ENCODE results near the gene ID3. TPM values are rescaled to one million over a fixed set of nuclear protein-coding genes. Genes with fewer than 3 reads are reported as not detected.

The ID3 gene
- total and polyA plus RNA-seq, 9 of the 15 experiments (the other 6 are each of a cell fraction or from before 2014, with no cell fraction given), result 6.8 to 59.8 (median 23.5) TPM

DNA sequence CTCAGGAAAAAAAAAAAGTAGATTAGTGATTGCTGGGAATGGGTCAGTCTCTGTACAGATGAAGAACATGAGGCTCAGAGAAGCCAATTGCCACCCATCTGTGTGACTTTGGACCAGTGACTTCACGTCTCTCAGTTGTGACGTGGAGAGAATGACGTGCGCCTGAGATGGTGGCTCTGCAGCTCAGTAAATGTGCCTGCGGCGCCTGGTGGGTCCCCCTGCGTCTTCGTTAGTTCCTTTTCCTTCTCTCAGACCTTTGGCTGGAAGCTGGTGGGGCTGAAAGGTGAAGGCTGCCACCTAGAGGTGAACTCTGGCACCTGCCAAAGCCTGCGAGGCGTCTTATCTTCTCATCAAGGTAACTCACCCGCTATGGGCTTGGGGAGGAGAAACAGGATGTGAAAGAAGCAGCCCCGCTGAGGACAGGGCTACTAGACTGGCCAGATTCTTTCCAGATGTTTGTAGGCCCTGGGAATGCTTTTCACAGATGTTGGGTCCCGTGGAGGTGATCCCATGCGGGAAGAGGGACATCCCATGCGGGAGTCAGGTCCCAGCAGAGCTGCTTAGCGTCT, 19.5 kb downstream of the ID3 start (continued):
- TF ChIP-seq, protein P1, sequence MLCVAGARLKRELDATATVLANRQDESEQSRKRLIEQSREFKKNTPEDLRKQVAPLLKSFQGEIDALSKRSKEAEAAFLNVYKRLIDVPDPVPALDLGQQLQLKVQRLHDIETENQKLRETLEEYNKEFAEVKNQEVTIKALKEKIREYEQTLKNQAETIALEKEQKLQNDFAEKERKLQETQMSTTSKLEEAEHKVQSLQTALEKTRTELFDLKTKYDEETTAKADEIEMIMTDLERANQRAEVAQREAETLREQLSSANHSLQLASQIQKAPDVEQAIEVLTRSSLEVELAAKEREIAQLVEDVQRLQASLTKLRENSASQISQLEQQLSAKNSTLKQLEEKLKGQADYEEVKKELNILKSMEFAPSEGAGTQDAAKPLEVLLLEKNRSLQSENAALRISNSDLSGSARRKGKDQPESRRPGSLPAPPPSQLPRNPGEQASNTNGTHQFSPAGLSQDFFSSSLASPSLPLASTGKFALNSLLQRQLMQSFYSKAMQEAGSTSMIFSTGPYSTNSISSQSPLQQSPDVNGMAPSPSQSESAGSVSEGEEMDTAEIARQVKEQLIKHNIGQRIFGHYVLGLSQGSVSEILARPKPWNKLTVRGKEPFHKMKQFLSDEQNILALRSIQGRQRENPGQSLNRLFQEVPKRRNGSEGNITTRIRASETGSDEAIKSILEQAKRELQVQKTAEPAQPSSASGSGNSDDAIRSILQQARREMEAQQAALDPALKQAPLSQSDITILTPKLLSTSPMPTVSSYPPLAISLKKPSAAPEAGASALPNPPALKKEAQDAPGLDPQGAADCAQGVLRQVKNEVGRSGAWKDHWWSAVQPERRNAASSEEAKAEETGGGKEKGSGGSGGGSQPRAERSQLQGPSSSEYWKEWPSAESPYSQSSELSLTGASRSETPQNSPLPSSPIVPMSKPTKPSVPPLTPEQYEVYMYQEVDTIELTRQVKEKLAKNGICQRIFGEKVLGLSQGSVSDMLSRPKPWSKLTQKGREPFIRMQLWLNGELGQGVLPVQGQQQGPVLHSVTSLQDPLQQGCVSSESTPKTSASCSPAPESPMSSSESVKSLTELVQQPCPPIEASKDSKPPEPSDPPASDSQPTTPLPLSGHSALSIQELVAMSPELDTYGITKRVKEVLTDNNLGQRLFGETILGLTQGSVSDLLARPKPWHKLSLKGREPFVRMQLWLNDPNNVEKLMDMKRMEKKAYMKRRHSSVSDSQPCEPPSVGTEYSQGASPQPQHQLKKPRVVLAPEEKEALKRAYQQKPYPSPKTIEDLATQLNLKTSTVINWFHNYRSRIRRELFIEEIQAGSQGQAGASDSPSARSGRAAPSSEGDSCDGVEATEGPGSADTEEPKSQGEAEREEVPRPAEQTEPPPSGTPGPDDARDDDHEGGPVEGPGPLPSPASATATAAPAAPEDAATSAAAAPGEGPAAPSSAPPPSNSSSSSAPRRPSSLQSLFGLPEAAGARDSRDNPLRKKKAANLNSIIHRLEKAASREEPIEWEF (CRISPR knock-in tag; IDR thresholded peaks at IDR 0.05), result no peak
- TF ChIP-seq, protein P2, sequence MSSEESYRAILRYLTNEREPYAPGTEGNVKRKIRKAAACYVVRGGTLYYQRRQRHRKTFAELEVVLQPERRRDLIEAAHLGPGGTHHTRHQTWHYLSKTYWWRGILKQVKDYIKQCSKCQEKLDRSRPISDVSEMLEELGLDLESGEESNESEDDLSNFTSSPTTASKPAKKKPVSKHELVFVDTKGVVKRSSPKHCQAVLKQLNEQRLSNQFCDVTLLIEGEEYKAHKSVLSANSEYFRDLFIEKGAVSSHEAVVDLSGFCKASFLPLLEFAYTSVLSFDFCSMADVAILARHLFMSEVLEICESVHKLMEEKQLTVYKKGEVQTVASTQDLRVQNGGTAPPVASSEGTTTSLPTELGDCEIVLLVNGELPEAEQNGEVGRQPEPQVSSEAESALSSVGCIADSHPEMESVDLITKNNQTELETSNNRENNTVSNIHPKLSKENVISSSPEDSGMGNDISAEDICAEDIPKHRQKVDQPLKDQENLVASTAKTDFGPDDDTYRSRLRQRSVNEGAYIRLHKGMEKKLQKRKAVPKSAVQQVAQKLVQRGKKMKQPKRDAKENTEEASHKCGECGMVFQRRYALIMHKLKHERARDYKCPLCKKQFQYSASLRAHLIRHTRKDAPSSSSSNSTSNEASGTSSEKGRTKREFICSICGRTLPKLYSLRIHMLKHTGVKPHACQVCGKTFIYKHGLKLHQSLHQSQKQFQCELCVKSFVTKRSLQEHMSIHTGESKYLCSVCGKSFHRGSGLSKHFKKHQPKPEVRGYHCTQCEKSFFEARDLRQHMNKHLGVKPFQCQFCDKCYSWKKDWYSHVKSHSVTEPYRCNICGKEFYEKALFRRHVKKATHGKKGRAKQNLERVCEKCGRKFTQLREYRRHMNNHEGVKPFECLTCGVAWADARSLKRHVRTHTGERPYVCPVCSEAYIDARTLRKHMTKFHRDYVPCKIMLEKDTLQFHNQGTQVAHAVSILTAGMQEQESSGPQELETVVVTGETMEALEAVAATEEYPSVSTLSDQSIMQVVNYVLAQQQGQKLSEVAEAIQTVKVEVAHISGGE (CRISPR knock-in tag; IDR thresholded peaks at IDR 0.05), result peak in 1 of 3 experiments; percentile 47; a peak in 1 of 6 replicates
- TF ChIP-seq, protein P3, sequence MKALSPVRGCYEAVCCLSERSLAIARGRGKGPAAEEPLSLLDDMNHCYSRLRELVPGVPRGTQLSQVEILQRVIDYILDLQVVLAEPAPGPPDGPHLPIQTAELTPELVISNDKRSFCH (CRISPR knock-in tag; IDR thresholded peaks at IDR 0.05), result no peak
- TF ChIP-seq, protein P3 (tag; IDR thresholded peaks at IDR 0.05), result peak; percentile 73
- TF ChIP-seq ATF7 (IDR thresholded peaks at IDR 0.05), result peak; percentile 96
- TF ChIP-seq PRMT5 (CRISPR knock-in tag; IDR thresholded peaks at IDR 0.05), result no peak
- peak; percentile 44; the same call in 1 of the 2 replicates for TF ChIP-seq MBD2 (IDR thresholded peaks at IDR 0.05; ENCODE audit: borderline replicate concordance, low read depth)
- peak; percentile 58; the same call in 1 of the 2 replicates for TF ChIP-seq FOXM1 (IDR thresholded peaks at IDR 0.05; ENCODE audit: low read depth)
- no peak for TF ChIP-seq FOXM1 (CRISPR knock-in tag; IDR thresholded peaks at IDR 0.05; ENCODE audit: low read depth)
- no peak for TF ChIP-seq PTTG1 (tag; IDR thresholded peaks at IDR 0.05; ENCODE audit: low read depth)
- TF ChIP-seq, protein P4, sequence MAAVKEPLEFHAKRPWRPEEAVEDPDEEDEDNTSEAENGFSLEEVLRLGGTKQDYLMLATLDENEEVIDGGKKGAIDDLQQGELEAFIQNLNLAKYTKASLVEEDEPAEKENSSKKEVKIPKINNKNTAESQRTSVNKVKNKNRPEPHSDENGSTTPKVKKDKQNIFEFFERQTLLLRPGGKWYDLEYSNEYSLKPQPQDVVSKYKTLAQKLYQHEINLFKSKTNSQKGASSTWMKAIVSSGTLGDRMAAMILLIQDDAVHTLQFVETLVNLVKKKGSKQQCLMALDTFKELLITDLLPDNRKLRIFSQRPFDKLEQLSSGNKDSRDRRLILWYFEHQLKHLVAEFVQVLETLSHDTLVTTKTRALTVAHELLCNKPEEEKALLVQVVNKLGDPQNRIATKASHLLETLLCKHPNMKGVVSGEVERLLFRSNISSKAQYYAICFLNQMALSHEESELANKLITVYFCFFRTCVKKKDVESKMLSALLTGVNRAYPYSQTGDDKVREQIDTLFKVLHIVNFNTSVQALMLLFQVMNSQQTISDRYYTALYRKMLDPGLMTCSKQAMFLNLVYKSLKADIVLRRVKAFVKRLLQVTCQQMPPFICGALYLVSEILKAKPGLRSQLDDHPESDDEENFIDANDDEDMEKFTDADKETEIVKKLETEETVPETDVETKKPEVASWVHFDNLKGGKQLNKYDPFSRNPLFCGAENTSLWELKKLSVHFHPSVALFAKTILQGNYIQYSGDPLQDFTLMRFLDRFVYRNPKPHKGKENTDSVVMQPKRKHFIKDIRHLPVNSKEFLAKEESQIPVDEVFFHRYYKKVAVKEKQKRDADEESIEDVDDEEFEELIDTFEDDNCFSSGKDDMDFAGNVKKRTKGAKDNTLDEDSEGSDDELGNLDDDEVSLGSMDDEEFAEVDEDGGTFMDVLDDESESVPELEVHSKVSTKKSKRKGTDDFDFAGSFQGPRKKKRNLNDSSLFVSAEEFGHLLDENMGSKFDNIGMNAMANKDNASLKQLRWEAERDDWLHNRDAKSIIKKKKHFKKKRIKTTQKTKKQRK (IDR thresholded peaks at IDR 0.05; ENCODE audit: borderline replicate concordance, low read depth, low read length), result no peak
- TF ChIP-seq ESRRA (IDR thresholded peaks at IDR 0.05; ENCODE audit: borderline replicate concordance, low read depth), result peak; percentile 80
- TF ChIP-seq RBBP5 (IDR thresholded peaks at IDR 0.05; ENCODE audit: borderline replicate concordance, insufficient read depth, low read length, poor library complexity, severe bottlenecking), result peak; percentile 37
- peak; percentile 53; the same call in 1 of the 2 replicates for TF ChIP-seq PYGO2 (tag; IDR thresholded peaks at IDR 0.05)
